ENCODE results near the gene SST.

DNA sequence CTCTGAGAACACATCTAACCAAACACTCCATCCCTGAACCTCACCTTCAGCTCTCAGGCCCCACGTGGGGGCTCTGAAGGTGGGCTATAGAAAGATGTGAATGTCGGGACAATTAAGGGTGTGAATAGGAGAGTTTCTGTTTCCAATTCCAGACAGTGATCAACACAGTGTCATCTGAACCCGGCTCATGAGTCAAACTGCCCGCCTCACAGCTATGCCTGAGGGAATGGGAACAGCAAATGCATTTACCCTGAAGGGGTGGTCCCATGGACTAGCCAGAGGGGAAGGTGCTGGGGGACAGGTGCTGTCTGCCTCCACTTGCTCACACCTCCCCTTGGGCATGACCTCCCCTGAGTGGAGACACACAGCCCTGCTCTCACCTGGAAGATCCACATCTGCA, 25.8 kb upstream of the SST start:
- no peak for TF ChIP-seq EZH2 (IDR thresholded peaks at IDR 0.05; ENCODE audit: borderline replicate concordance, low read length)
- TF ChIP-seq, protein P1, sequence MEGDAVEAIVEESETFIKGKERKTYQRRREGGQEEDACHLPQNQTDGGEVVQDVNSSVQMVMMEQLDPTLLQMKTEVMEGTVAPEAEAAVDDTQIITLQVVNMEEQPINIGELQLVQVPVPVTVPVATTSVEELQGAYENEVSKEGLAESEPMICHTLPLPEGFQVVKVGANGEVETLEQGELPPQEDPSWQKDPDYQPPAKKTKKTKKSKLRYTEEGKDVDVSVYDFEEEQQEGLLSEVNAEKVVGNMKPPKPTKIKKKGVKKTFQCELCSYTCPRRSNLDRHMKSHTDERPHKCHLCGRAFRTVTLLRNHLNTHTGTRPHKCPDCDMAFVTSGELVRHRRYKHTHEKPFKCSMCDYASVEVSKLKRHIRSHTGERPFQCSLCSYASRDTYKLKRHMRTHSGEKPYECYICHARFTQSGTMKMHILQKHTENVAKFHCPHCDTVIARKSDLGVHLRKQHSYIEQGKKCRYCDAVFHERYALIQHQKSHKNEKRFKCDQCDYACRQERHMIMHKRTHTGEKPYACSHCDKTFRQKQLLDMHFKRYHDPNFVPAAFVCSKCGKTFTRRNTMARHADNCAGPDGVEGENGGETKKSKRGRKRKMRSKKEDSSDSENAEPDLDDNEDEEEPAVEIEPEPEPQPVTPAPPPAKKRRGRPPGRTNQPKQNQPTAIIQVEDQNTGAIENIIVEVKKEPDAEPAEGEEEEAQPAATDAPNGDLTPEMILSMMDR (conservative IDR thresholded peaks at IDR 0.05 in 1 of 2, IDR thresholded peaks at IDR 0.05 in 1 of 2; ENCODE audit: extremely low read depth in 1 of 2, insufficient read depth in 1 of 2, low read depth in 1 of 2, low read length in 2 of 2), result no peak
